GM12875 (cell line): ENCODE data around the gene ANKRD40CL.

Experiments
- H3K4me3 ChIP-seq: one replicate; pipeline ENCODE4 v1.5.1; 2011; ENCODE audit warnings: low read depth, low read length, control low read depth
- CTCF ChIP-seq: IDR thresholded peaks from 2 replicates; pipeline ENCODE4 v1.5.1; 2011; ENCODE audit warnings: low read depth, mild to moderate bottlenecking, control low read depth, inconsistent platforms, low read length, moderate library complexity, borderline replicate concordance; ENCODE audit not compliant: insufficient read depth

The ANKRD40CL gene

GRCh38 chr17:50764734-50765149 is 2.6 kb downstream of the ANKRD40CL start:
- H3K4me3 ChIP-seq = no peak overlapping the region
- no peak for TF ChIP-seq CTCF

DNA sequence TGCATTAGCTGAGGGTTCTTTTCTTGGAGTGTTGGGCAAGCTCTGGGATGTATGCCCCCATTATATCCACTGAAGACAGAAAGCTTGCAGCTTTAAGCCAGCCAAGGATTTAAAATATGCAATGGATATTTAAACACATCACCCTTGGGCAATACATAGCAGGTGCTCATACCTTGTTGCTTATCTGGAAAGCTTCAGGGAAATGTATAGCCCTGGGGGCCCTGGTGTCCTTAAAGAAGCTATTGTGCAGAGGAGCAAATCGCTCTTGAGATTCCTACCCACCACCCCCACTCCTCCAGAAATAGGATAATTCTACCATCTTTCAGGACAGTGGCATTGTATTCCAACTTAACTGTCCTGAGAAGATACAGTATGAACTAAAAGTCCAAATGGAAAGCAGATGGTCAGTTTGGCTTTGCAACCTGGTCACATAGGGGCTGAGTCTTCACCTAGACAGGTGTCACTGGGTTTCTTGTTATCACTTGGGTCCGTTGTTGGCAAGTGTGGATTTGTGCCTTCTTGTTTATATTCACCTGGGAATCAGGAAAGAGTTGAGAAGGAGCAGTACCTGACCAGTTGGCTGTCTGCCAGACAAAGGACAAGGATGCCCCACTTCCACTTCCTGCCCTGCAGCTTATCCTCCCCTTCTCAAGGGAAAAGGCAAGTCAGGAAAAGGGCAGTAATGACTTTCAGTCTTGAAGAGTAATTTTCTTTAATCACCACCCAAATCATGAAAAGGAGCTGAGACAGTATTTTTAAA is 3.4 kb downstream of the ANKRD40CL start:
- no peak for TF ChIP-seq CTCF
- H3K4me3 ChIP-seq = no peak overlapping the region

DNA sequence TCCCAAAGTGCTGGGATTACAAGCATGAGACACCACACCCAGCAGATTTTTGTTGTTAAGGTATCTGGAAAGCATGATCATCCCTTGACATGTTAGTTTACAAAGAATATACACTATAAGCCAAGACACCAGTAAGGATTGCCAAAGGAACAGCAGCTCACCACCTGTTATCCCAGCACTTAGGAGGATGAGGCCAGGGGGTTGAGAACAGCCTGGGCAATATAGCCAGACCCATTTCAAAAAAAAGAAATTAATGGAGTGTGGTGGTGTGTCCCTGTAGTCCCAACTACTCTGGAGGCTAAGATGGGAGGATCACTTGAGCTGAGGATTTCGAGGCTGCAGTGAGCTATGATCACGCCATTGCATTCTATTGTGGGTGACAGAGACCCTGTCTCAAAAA is 5.1 kb downstream of the ANKRD40CL start:
- TF ChIP-seq CTCF = no peak
- H3K4me3 ChIP-seq = no peak overlapping the region

DNA sequence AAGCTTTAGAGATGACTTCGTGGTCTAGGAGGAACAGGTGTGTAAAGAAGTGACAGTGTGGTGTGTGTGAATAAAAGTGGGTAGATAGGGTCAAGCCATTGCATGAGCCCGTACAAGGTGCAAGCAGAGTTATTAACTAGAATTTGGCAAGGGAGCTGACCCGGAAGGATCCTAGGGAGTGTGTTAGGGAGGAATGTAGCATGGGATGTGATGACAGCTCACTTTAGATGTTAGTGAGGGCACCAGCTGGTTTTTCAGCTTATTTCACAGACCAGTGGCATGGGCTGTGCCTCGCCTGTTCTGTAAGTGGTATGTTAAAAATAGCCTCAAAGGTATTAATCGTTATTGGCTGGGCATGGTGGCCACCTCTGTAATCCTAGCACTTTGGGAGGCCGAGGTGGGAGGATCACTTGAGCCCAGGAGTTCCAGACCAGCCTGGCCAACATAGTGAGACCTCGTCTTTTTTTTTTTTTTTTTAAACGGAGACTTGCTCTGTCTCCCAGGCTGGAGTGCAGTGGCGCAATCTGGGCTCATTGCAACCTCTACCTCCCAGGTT is 8.3 kb downstream of the ANKRD40CL start:
- no peak overlapping the region for H3K4me3 ChIP-seq
- TF ChIP-seq CTCF = no peak

- TF ChIP-seq CTCF = no peak
- H3K4me3 ChIP-seq = no peak overlapping the region
Observed at GRCh38 chr17:50758524-50758923, 8.8 kb downstream of the ANKRD40CL start.

GRCh38 chr17:50754521-50754920 is 12.8 kb downstream of the ANKRD40CL start:
- TF ChIP-seq CTCF = no peak
- no peak overlapping the region for H3K4me3 ChIP-seq

DNA sequence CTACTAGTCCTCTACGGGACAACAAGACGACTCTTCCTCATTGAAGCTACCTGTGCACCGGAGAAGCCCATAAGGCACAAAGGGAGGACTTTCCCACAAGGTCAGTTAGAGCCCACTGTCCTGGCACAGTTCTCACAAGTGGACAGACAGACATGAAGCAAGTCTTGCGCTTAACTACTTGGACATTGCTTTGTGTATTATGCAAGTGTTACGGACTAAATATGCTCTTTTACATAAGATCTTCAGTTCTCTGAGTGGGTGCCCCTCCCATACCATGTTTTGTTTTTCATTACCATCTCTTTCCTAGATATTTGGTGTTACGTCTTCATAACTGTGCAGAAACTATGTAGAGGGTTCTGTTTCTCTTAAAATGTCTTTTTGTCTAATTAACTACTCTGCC is 18.1 kb downstream of the ANKRD40CL start:
- TF ChIP-seq CTCF = no peak
- H3K4me3 ChIP-seq = no peak overlapping the region
